ENCODE data around the gene GABRA5. TPM values are rescaled to one million over a fixed set of nuclear protein-coding genes. Genes with fewer than 3 reads are reported as not detected.

GABRA5 gene
- total RNA-seq, 1 experiment from 2014 or later = 4.9 TPM

GRCh38 chr15:26890988-26891387 is 24.1 kb downstream of the GABRA5 start:
- no peaks in the 10 kb centered on the region for H4K20me1 ChIP-seq (ENCODE audit: control insufficient read depth, insufficient read depth, insufficient read length)
- H4K91ac ChIP-seq (ENCODE audit: insufficient read length, low read depth, low read length) = no peak overlapping the region
- H3K79me1 ChIP-seq (ENCODE audit: insufficient read depth, low read depth, low read length, poor library complexity, severe bottlenecking) = no peaks in the 10 kb centered on the region
- Mint-ChIP-seq H3K4me3 (no peak overlapping the region), H3K4me1 (peaks cover 4 to 6% of the 10 kb centered on the region in 2 experiments), H3K36me3 (ENCODE audit: insufficient read depth in 1 of 3, low read depth in 3 of 3) (no peaks in the 10 kb centered on the region; a peak in 2 of 7 replicates), H3K27me3 (ENCODE audit: low read depth) (peaks cover 2% of the 10 kb centered on the region), H3K27ac (no peak overlapping the region), H3K9me3 (peaks cover 0 to under 1% of the 10 kb centered on the region in 2 experiments; a peak in 1 of 5 replicates)
- WGBS (ENCODE audit: extremely low coverage, insufficient read length, low lambda C conversion rate) = no CpG with 5 or more reads among the region's 6 CpGs
- no peak overlapping the region for H2AK5ac ChIP-seq (ENCODE audit: insufficient read length, low read length)
- no peak overlapping the region for H2BK15ac ChIP-seq (ENCODE audit: low read depth, low read length)
- no peak overlapping the region for H3K18ac ChIP-seq (ENCODE audit: insufficient read length, low read depth, low read length)
- no peak overlapping the region for H3T11ph ChIP-seq (ENCODE audit: low read length)
- H3K79me2 ChIP-seq (ENCODE audit: insufficient read depth, low read length) = no peaks in the 10 kb centered on the region
- H3K27ac ChIP-seq (ENCODE audit: insufficient read length, low read depth, low read length) = no peak overlapping the region
- no peaks in the 10 kb centered on the region for H3K4me1 ChIP-seq (ENCODE audit: insufficient read depth, low read length)
- H2BK20ac ChIP-seq (ENCODE audit: low read depth, low read length, poor library complexity, severe bottlenecking) = no peak overlapping the region
- no peaks in the 10 kb centered on the region for H3K23me2 ChIP-seq (ENCODE audit: insufficient read length, low read depth, low read length, poor library complexity, severe bottlenecking)
- H3K4ac ChIP-seq (ENCODE audit: low read depth, low read length) = no peak overlapping the region
- no peak for DNase-seq
- H4K5ac ChIP-seq (ENCODE audit: insufficient read length, low read depth, low read length) = no peak overlapping the region
- TF ChIP-seq, protein P1, sequence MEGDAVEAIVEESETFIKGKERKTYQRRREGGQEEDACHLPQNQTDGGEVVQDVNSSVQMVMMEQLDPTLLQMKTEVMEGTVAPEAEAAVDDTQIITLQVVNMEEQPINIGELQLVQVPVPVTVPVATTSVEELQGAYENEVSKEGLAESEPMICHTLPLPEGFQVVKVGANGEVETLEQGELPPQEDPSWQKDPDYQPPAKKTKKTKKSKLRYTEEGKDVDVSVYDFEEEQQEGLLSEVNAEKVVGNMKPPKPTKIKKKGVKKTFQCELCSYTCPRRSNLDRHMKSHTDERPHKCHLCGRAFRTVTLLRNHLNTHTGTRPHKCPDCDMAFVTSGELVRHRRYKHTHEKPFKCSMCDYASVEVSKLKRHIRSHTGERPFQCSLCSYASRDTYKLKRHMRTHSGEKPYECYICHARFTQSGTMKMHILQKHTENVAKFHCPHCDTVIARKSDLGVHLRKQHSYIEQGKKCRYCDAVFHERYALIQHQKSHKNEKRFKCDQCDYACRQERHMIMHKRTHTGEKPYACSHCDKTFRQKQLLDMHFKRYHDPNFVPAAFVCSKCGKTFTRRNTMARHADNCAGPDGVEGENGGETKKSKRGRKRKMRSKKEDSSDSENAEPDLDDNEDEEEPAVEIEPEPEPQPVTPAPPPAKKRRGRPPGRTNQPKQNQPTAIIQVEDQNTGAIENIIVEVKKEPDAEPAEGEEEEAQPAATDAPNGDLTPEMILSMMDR (conservative IDR thresholded peaks at IDR 0.05) = no peak
- no peak overlapping the region for H2BK12ac ChIP-seq (ENCODE audit: insufficient read length, low read depth, low read length)
- no peak overlapping the region for H3K23ac ChIP-seq (ENCODE audit: insufficient read length, low read depth, low read length)
- H3K14ac ChIP-seq (ENCODE audit: insufficient read depth, low read length) = no peak overlapping the region
- no peaks in the 10 kb centered on the region for H3K9me3 ChIP-seq (ENCODE audit: control insufficient read depth, low read depth, low read length)
- H3K9ac ChIP-seq (ENCODE audit: extremely low read depth, insufficient read length, low read length) = no peak overlapping the region
- H2AFZ ChIP-seq (ENCODE audit: low read length) = no peak overlapping the region
- no peak overlapping the region for H3K4me2 ChIP-seq (ENCODE audit: insufficient read depth, insufficient read length, low read length)
- H3K27me3 ChIP-seq (ENCODE audit: insufficient read depth, low read length) = no peaks in the 10 kb centered on the region
- no peak overlapping the region for H3K56ac ChIP-seq (ENCODE audit: insufficient read length, low read depth, low read length)
- H2BK5ac ChIP-seq (ENCODE audit: insufficient read length, low read length) = no peak overlapping the region
- H4K8ac ChIP-seq (replicated peaks; ENCODE audit: insufficient read length, low read depth, low read length) = no peak overlapping the region
- no peak overlapping the region for H2BK120ac ChIP-seq (ENCODE audit: low read depth, low read length, poor library complexity, severe bottlenecking)
